CD14-positive monocyte (primary cell): ENCODE results near the gene RNF217. TPM values are rescaled to one million over a fixed set of nuclear protein-coding genes. Genes with fewer than 3 reads are reported as not detected.

Experiments used
- DNase-seq, 3 donors: peaks; one replicate each; pipeline ENCODE4 v3.0.0-alpha.2; 2011 to 2022
- H2AFZ ChIP-seq: 2 replicates; pipeline ENCODE4 v1.6.0; 2012; ENCODE audit warnings: mild to moderate bottlenecking, low read depth, low read length, inconsistent platforms; ENCODE audit not compliant: insufficient read depth, poor library complexity, severe bottlenecking
- H3K27ac ChIP-seq, 2 donors: 1 replicate in 1 of 2; 2 replicates in 1 of 2; pipeline ENCODE4 v1.5.1; 2012 to 2013; ENCODE audit warnings: low read length in 2 of 2, control low read depth in 1 of 2, inconsistent platforms in 1 of 2, low read depth in 1 of 2, mild to moderate bottlenecking in 1 of 2
- H3K27me3 ChIP-seq, 2 donors: one replicate each; pipeline versions ENCODE4 v1.6.0 to v1.6.1; 2011 to 2013; ENCODE audit warnings: low read length in 2 of 2; ENCODE audit not compliant: control insufficient read depth in 2 of 2, insufficient read depth in 2 of 2
- H3K36me3 ChIP-seq, 2 donors: replicated peaks in 1 of 2; 1 replicate in 1 of 2; 2 replicates in 1 of 2; pipeline versions ENCODE4 v1.5.1 to v1.6.1; 2012 to 2013; ENCODE audit warnings: low read length in 2 of 2, control low read depth in 1 of 2, inconsistent platforms in 1 of 2, mild to moderate bottlenecking in 1 of 2; ENCODE audit not compliant: insufficient read depth in 2 of 2, control insufficient read depth in 1 of 2
- H3K4me1 ChIP-seq, 2 donors: 1 replicate in 1 of 2; 2 replicates in 1 of 2; pipeline versions ENCODE4 v1.5.1 to v1.6.1; 2012 to 2013; ENCODE audit warnings: low read length in 2 of 2, control low read depth in 1 of 2, inconsistent platforms in 1 of 2, mild to moderate bottlenecking in 1 of 2, moderate library complexity in 1 of 2; ENCODE audit not compliant: insufficient read depth in 2 of 2, control insufficient read depth in 1 of 2
- H3K4me2 ChIP-seq: replicated peaks from 2 replicates; pipeline ENCODE3; 2012; ENCODE audit warnings: low read length, moderate library complexity, mild to moderate bottlenecking; ENCODE audit not compliant: poor library complexity, severe bottlenecking; ENCODE audit errors: extremely low read depth
- H3K4me3 ChIP-seq, 3 experiments: fragments of 200-600 bp in 1 of 3; sonication (generic) in 1 of 3; replicated peaks in 1 of 3; 1 replicate in 2 of 3; 2 replicates in 1 of 3; pipeline ENCODE4 v1.5.1; 2011 to 2013; ENCODE audit warnings: low read length in 3 of 3, mild to moderate bottlenecking in 3 of 3, control low read depth in 2 of 3, low read depth in 2 of 3, inconsistent platforms in 1 of 3, moderate library complexity in 1 of 3
- H3K79me2 ChIP-seq: 2 replicates; pipeline ENCODE4 v1.6.0; 2012; ENCODE audit warnings: mild to moderate bottlenecking, control low read depth, inconsistent platforms, low read length, moderate library complexity; ENCODE audit not compliant: insufficient read depth
- H3K9ac ChIP-seq: 2 replicates; pipeline ENCODE4 v1.6.0; 2017; ENCODE audit warnings: low read length, mild to moderate bottlenecking; ENCODE audit not compliant: insufficient read depth, poor library complexity, severe bottlenecking
- H3K9me3 ChIP-seq, 2 donors: replicated peaks in 1 of 2; 1 replicate in 1 of 2; 2 replicates in 1 of 2; pipeline versions ENCODE4 v1.5.1 to v1.6.1; 2012 to 2013; ENCODE audit warnings: low read length in 2 of 2, control low read depth in 1 of 2; ENCODE audit not compliant: control insufficient read depth in 1 of 2, insufficient read depth in 1 of 2
- H4K20me1 ChIP-seq: 2 replicates; pipeline ENCODE4 v1.6.0; 2012; ENCODE audit warnings: mild to moderate bottlenecking, low read length, control low read depth, moderate library complexity; ENCODE audit not compliant: insufficient read depth
- H3K27ac Mint-ChIP-seq, 7 donors: one replicate each; pipeline ENCODE4 v1.8.0; 2020; ENCODE audit warnings: mild to moderate bottlenecking in 7 of 7, mixed read lengths in 7 of 7, moderate library complexity in 6 of 7, inconsistent platforms in 2 of 7
- H3K27me3 Mint-ChIP-seq, 3 donors: one replicate each; pipeline ENCODE4 v1.8.0; 2021 to 2022; ENCODE audit warnings: low read depth in 3 of 3, mild to moderate bottlenecking in 3 of 3, mixed read lengths in 3 of 3, moderate library complexity in 3 of 3, inconsistent platforms in 1 of 3
- H3K36me3 Mint-ChIP-seq, 2 donors: one replicate each; pipeline ENCODE4 v1.8.0; 2020; ENCODE audit warnings: mixed read lengths in 2 of 2, inconsistent platforms in 1 of 2, mild to moderate bottlenecking in 1 of 2
- H3K4me1 Mint-ChIP-seq: one replicate; pipeline ENCODE4 v1.8.0; 2020; ENCODE audit warnings: mild to moderate bottlenecking, mixed read lengths
- H3K4me3 Mint-ChIP-seq, 2 donors: one replicate each; pipeline ENCODE4 v1.8.0; 2020; ENCODE audit warnings: mild to moderate bottlenecking in 2 of 2, mixed read lengths in 2 of 2, moderate library complexity in 1 of 2
- H3K9me3 Mint-ChIP-seq, 7 donors: one replicate each; pipeline ENCODE4 v1.8.0; 2020 to 2022; ENCODE audit warnings: mixed read lengths in 7 of 7, mild to moderate bottlenecking in 6 of 7, moderate library complexity in 6 of 7, inconsistent platforms in 2 of 7
- WGBS: methylation state at CpG from one replicate; pipeline ENCODE4 v1.1.5; 2013; ENCODE audit warnings: missing lambda C conversion rate; ENCODE audit not compliant: insufficient coverage; 5-methylcytosine and 5-hydroxymethylcytosine counted together
- intact Hi-C, 2 donors: fragments of 100-400 bp; cut with micrococcal nuclease; formaldehyde crosslinking; loops; one replicate each; pipeline versions ENCODE4 v1.15.0 to v1.15.1; 2023
- polyA plus RNA-seq, 3 donors: library from polyadenylated mRNA; depleted of rRNA in 1 of 3; unstranded in 2 of 3; stranded (reverse) in 1 of 3; fragments of 300-500 nt in 2 of 3; fragments of >200 nt in 1 of 3; fragmentation: Illumina TruSeq in 2 of 3; gene quantifications; 1 replicate in 2 of 3; 2 replicates in 1 of 3; pipeline ENCODE4 v1.2.3, GENCODE V29; 2012 to 2021
- TF ChIP-seq, protein P1 (sequence below): fragments of 200-600 bp; IDR thresholded peaks from one replicate; pipeline ENCODE4 v1.8.0; 2022; ENCODE audit warnings: antibody characterized with exemption, mild to moderate bottlenecking

Gene RNF217
- polyA plus RNA-seq, 3 donors, result 2.2 to 11.6 (median 3.3) TPM

DNA sequence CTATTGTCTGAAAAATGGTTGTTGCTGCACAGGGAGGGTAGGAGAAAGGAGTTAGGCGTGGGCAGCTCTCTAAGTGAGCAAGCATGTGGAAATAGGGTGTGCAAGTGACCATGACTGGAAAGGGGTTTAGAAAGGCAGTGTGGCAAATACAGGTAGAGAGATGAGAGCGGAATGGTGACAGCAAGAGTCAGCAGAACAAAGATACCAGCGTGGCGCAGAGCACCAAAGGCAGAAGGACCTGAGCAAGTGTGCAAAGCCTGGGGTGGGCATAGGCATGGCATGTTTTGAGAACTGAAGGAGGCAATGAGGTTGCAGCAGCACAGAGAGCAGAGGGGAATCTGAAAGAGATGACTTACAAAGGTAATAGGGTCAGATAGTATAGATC, 17.0 kb downstream of the RNF217 start:
- peaks cover 15 to 25% of the 10 kb centered on the region in 2 donors for H3K36me3 ChIP-seq
- no peak for DNase-seq
- peaks cover 8% of the 10 kb centered on the region for H4K20me1 ChIP-seq
- Mint-ChIP-seq H3K36me3 (peaks cover 30 to 45% of the 10 kb centered on the region in 2 donors), H3K4me1 (peaks cover 2% of the 10 kb centered on the region), H3K9me3 (peaks cover 10 to 19% (median 16%) of the 10 kb centered on the region in 7 donors), H3K4me3 (no peak overlapping the region), H3K27ac (no peak overlapping the region), H3K27me3 (no peaks in the 10 kb centered on the region)
- no peak overlapping the region for H3K27ac ChIP-seq
- H3K4me3 ChIP-seq, result no peak overlapping the region
- no peak overlapping the region for H3K9ac ChIP-seq
- peaks cover 14% of the 10 kb centered on the region in 2 donors for H3K9me3 ChIP-seq
- no peak overlapping the region for H3K4me2 ChIP-seq
- 98% methylated on average over 4 of the region's 4 CpGs for WGBS
- intact Hi-C loops, result no loop called here
- TF ChIP-seq, protein P1, sequence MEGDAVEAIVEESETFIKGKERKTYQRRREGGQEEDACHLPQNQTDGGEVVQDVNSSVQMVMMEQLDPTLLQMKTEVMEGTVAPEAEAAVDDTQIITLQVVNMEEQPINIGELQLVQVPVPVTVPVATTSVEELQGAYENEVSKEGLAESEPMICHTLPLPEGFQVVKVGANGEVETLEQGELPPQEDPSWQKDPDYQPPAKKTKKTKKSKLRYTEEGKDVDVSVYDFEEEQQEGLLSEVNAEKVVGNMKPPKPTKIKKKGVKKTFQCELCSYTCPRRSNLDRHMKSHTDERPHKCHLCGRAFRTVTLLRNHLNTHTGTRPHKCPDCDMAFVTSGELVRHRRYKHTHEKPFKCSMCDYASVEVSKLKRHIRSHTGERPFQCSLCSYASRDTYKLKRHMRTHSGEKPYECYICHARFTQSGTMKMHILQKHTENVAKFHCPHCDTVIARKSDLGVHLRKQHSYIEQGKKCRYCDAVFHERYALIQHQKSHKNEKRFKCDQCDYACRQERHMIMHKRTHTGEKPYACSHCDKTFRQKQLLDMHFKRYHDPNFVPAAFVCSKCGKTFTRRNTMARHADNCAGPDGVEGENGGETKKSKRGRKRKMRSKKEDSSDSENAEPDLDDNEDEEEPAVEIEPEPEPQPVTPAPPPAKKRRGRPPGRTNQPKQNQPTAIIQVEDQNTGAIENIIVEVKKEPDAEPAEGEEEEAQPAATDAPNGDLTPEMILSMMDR, result no peak
- no peaks in the 10 kb centered on the region for H3K27me3 ChIP-seq
- H3K4me1 ChIP-seq, result no peaks in the 10 kb centered on the region
- H2AFZ ChIP-seq, result no peak overlapping the region
- peaks cover 23% of the 10 kb centered on the region for H3K79me2 ChIP-seq

GRCh38 chr6:124982669-124983068, 20.4 kb downstream of the RNF217 start:
- Mint-ChIP-seq H3K9me3 (peaks cover 10 to 16% (median 14%) of the 10 kb centered on the region in 7 donors), H3K4me3 (no peak overlapping the region), H3K36me3 (peaks cover 23 to 27% of the 10 kb centered on the region in 2 donors), H3K27me3 (no peaks in the 10 kb centered on the region), H3K4me1 (peaks cover 28% of the 10 kb centered on the region), H3K27ac (no peak overlapping the region)
- DNase-seq, result no peak
- H3K4me3 ChIP-seq, result no peak overlapping the region
- no peaks in the 10 kb centered on the region for H3K27me3 ChIP-seq
- peaks cover 23% of the 10 kb centered on the region for H3K79me2 ChIP-seq
- peaks cover 12 to 14% of the 10 kb centered on the region in 2 donors for H3K9me3 ChIP-seq
- H3K4me1 ChIP-seq, result peaks cover 6 to 8% of the 10 kb centered on the region in 2 donors
- H3K4me2 ChIP-seq, result no peak overlapping the region
- H3K9ac ChIP-seq, result no peak overlapping the region
- H4K20me1 ChIP-seq, result peaks cover 16% of the 10 kb centered on the region
- H3K27ac ChIP-seq, result no peak overlapping the region
- no peak overlapping the region for H2AFZ ChIP-seq
- TF ChIP-seq, protein P1, result no peak
- intact Hi-C loops, result no loop called here
- H3K36me3 ChIP-seq, result peaks cover 9 to 18% of the 10 kb centered on the region in 2 donors
